Esophagus squamous epithelium (tissue), 4 donors: Measurements from ENCODE around the gene RNASEH1.

Experiments
- CTCF ChIP-seq, 6 experiments: fragments of 450-650 bp in 4 of 6; fragments of 200-600 bp in 2 of 6; sonication (generic) in 2 of 6; IDR thresholded peaks; one replicate each; pipeline ENCODE4 v1.5.1; 2016 to 2019; ENCODE audit warnings: antibody characterized with exemption in 6 of 6, mild to moderate bottlenecking in 4 of 6, moderate library complexity in 4 of 6
- POLR2A ChIP-seq, 4 donors: fragments of 450-650 bp; IDR thresholded peaks; one replicate each; pipeline ENCODE4 v1.6.1; 2017; ENCODE audit warnings: antibody characterized with exemption in 4 of 4, mild to moderate bottlenecking in 4 of 4, moderate library complexity in 3 of 4

GRCh38 chr2:3604991-3605961, 47.1 kb upstream of the RNASEH1 start:
- TF ChIP-seq CTCF (IDR thresholded peaks at IDR 0.05), result no peak
- no peak for TF ChIP-seq POLR2A (IDR thresholded peaks at IDR 0.05)
